H1 (cell line): Measurements from ENCODE around the gene TMEM106A. TPM values are rescaled to one million over a fixed set of nuclear protein-coding genes. Genes with fewer than 3 reads are reported as not detected.

Experiments used
- CTCF ChIA-PET: fragments of 300-600 bp; sonication (Branson Sonifier 250); formaldehyde crosslinking; loops from one replicate; lab custom pipeline; 2021; ENCODE audit not compliant: partially characterized antibody; lab: Charles Lee
- POLR2A ChIA-PET: fragments of 300-600 bp; sonication (Branson Sonifier 250); formaldehyde crosslinking; loops from one replicate; lab custom pipeline; 2021; ENCODE audit warnings: inconsistent platforms; ENCODE audit not compliant: partially characterized antibody; lab: Charles Lee
- DNase-seq, 2 experiments: peaks; one replicate each; pipeline versions ENCODE4 v3.0.0 to v3.0.0-alpha.2; 2010 to 2022; ENCODE audit warnings: low spot score in 2 of 2, low read depth in 1 of 2, mixed read lengths in 1 of 2
- FAIRE-seq: peaks from 2 replicates; lab custom pipeline; 2011; peaks lifted over from hg19 to GRCh38; lab: Jason Lieb, UNC
- H2AFZ ChIP-seq: 2 replicates; pipeline ENCODE4 v1.8.1; 2012; ENCODE audit warnings: low read length, inconsistent platforms
- H2AK5ac ChIP-seq: 2 replicates; pipeline ENCODE4 v1.6.1; 2013; ENCODE audit warnings: low read depth, low read length
- H2BK120ac ChIP-seq: replicated peaks from 2 replicates; pipeline ENCODE3; 2013; ENCODE audit warnings: low read depth, low read length, inconsistent platforms
- H2BK12ac ChIP-seq: 2 replicates; pipeline ENCODE4 v1.6.1; 2013; ENCODE audit warnings: low read depth, low read length
- H2BK15ac ChIP-seq: 2 replicates; pipeline ENCODE4 v1.6.1; 2013; ENCODE audit warnings: low read length
- H2BK20ac ChIP-seq: 2 replicates; pipeline ENCODE4 v1.6.1; 2013; ENCODE audit warnings: low read length
- H2BK5ac ChIP-seq: 2 replicates; pipeline ENCODE4 v1.6.1; 2013; ENCODE audit warnings: low read depth, low read length
- H3K14ac ChIP-seq: 2 replicates; pipeline ENCODE4 v1.6.1; 2013; ENCODE audit warnings: inconsistent platforms; ENCODE audit not compliant: insufficient read length
- H3K18ac ChIP-seq: 2 replicates; pipeline ENCODE4 v1.6.1; 2013; ENCODE audit warnings: low read length; ENCODE audit errors: extremely low read depth
- H3K23ac ChIP-seq: 2 replicates; pipeline ENCODE4 v1.6.1; 2013; ENCODE audit warnings: inconsistent platforms; ENCODE audit not compliant: insufficient read length
- H3K23me2 ChIP-seq: 2 replicates; pipeline ENCODE4 v1.6.1; 2013; ENCODE audit warnings: low read depth, low read length
- H3K27ac ChIP-seq: 2 replicates; pipeline ENCODE4 v1.6.1; 2011; ENCODE audit warnings: low read depth, low read length, inconsistent platforms
- H3K27me3 ChIP-seq, 4 experiments: replicated peaks in 1 of 4; 1 replicate in 1 of 4; 2 replicates in 3 of 4; pipeline versions ENCODE4 v1.6.1 to v1.8.1; 2011 to 2013; ENCODE audit warnings: low read length in 3 of 4, mild to moderate bottlenecking in 3 of 4, inconsistent platforms in 2 of 4, mixed read lengths in 2 of 4, moderate library complexity in 1 of 4; ENCODE audit not compliant: control insufficient read depth in 3 of 4, insufficient read depth in 3 of 4; ENCODE audit errors: extremely low read depth in 1 of 4
- H3K36me3 ChIP-seq, 4 experiments: 2 replicates each; pipeline versions ENCODE4 v1.6.1 to v1.8.1; 2011 to 2013; ENCODE audit warnings: mild to moderate bottlenecking in 4 of 4, low read length in 3 of 4, moderate library complexity in 2 of 4, control low read depth in 1 of 4, inconsistent platforms in 1 of 4; ENCODE audit not compliant: insufficient read depth in 4 of 4, control insufficient read depth in 2 of 4
- H3K4ac ChIP-seq: replicated peaks from 2 replicates; pipeline ENCODE3; 2013; ENCODE audit warnings: low read length, low read depth, mixed read lengths, inconsistent platforms; ENCODE audit not compliant: insufficient read length
- H3K4me1 ChIP-seq, 4 experiments: replicated peaks in 1 of 4; 1 replicate in 1 of 4; 2 replicates in 3 of 4; pipeline versions ENCODE4 v1.6.1 to v1.8.1; 2011 to 2013; ENCODE audit warnings: low read length in 3 of 4, inconsistent platforms in 2 of 4, mixed read lengths in 1 of 4; ENCODE audit not compliant: insufficient read depth in 4 of 4, control insufficient read depth in 3 of 4
- H3K4me2 ChIP-seq, 2 experiments: 2 replicates each; pipeline versions ENCODE4 v1.6.1 to v1.8.1; 2011 to 2013; ENCODE audit warnings: low read depth in 2 of 2, low read length in 2 of 2, control low read depth in 1 of 2, inconsistent platforms in 1 of 2, mild to moderate bottlenecking in 1 of 2; ENCODE audit not compliant: insufficient read depth in 1 of 2
- H3K4me3 ChIP-seq, 4 experiments: fragments of 200-600, 300-600 bp in 1 of 4; sonication (generic), shearing (Covaris generic), sonication (Bioruptor Twin) in 1 of 4; 2 replicates each; pipeline versions ENCODE4 v1.5.1 to v1.8.1; 2011 to 2016; ENCODE audit warnings: low read length in 4 of 4, low read depth in 3 of 4, control low read depth in 2 of 4, inconsistent platforms in 2 of 4, mild to moderate bottlenecking in 2 of 4, mixed read lengths in 1 of 4, moderate library complexity in 1 of 4; ENCODE audit not compliant: insufficient read depth in 2 of 4; ENCODE audit errors: extremely low read depth in 1 of 4
- H3K56ac ChIP-seq: replicated peaks from 2 replicates; pipeline ENCODE3; 2013; ENCODE audit warnings: low read depth, mild to moderate bottlenecking, mixed read lengths, low read length, inconsistent platforms; ENCODE audit not compliant: insufficient read length
- H3K79me1 ChIP-seq: 2 replicates; pipeline ENCODE4 v1.6.1; 2013; ENCODE audit warnings: low read depth, low read length, control low read depth
- H3K79me2 ChIP-seq, 2 experiments: 2 replicates each; pipeline versions ENCODE4 v1.6.1 to v1.8.1; 2012 to 2013; ENCODE audit warnings: low read length in 2 of 2, mild to moderate bottlenecking in 2 of 2, inconsistent platforms in 1 of 2; ENCODE audit not compliant: insufficient read depth in 2 of 2, control insufficient read depth in 1 of 2
- H3K9ac ChIP-seq, 4 experiments: replicated peaks in 1 of 4; 1 replicate in 1 of 4; 2 replicates in 3 of 4; pipeline versions ENCODE4 v1.6.1 to v1.8.1; 2011 to 2013; ENCODE audit warnings: low read depth in 3 of 4, low read length in 3 of 4, control low read depth in 2 of 4, mild to moderate bottlenecking in 2 of 4, moderate library complexity in 2 of 4, inconsistent platforms in 1 of 4; ENCODE audit errors: extremely low read depth in 1 of 4
- H3K9me3 ChIP-seq, 2 experiments: 2 replicates each; pipeline versions ENCODE4 v1.6.1 to v1.8.1; 2012 to 2013; ENCODE audit warnings: mild to moderate bottlenecking in 2 of 2, moderate library complexity in 2 of 2, control low read depth in 1 of 2, inconsistent platforms in 1 of 2, low read depth in 1 of 2, low read length in 1 of 2, mixed read lengths in 1 of 2; ENCODE audit not compliant: insufficient read depth in 2 of 2
- H4K20me1 ChIP-seq, 2 experiments: replicated peaks in 1 of 2; 2 replicates each; pipeline versions ENCODE3 to v1.8.1; 2011 to 2013; ENCODE audit warnings: inconsistent platforms in 2 of 2, low read length in 2 of 2, mild to moderate bottlenecking in 1 of 2; ENCODE audit not compliant: insufficient read depth in 2 of 2, control insufficient read depth in 1 of 2
- H4K5ac ChIP-seq: 2 replicates; pipeline ENCODE4 v1.6.1; 2013; ENCODE audit warnings: low read length, low read depth, mixed read lengths, inconsistent platforms; ENCODE audit not compliant: insufficient read length
- H4K8ac ChIP-seq: 2 replicates; pipeline ENCODE4 v1.8.0; 2013; ENCODE audit warnings: mild to moderate bottlenecking, moderate library complexity, low read length, inconsistent platforms; ENCODE audit not compliant: insufficient read depth; ENCODE audit errors: extremely low read depth
- H4K91ac ChIP-seq: replicated peaks from 2 replicates; pipeline ENCODE3; 2013; ENCODE audit warnings: low read length, mixed read lengths, inconsistent platforms; ENCODE audit not compliant: insufficient read length
- BRCA1 ChIP-seq: IDR thresholded peaks from 2 replicates; pipeline ENCODE4 v1.6.1; 2012; ENCODE audit warnings: low read depth, low read length, improper control_type of control experiment
- CBX8 ChIP-seq: fragments of 300-800, 300-1000 bp; sonication (generic); IDR thresholded peaks from 2 replicates; pipeline ENCODE4 v1.7.1; 2016; ENCODE audit warnings: low read depth, low read length, borderline replicate concordance
- FOSL1 ChIP-seq: IDR thresholded peaks from 2 replicates; pipeline ENCODE4 v1.6.1; 2011; ENCODE audit warnings: mild to moderate bottlenecking, low read depth, low read length, moderate library complexity; ENCODE audit not compliant: insufficient read depth
- JUND ChIP-seq: IDR thresholded peaks from 2 replicates; pipeline ENCODE4 v1.6.1; 2011; ENCODE audit warnings: mild to moderate bottlenecking, improper control_type of control experiment, low read length
- KDM5A ChIP-seq: fragments of 200-600 bp; IDR thresholded peaks from 2 replicates; pipeline ENCODE4 v1.7.1; 2012; ENCODE audit warnings: mild to moderate bottlenecking, low read length, inconsistent platforms, mixed read lengths
- NRF1 ChIP-seq: IDR thresholded peaks from 2 replicates; pipeline ENCODE4 v1.6.1; 2011; ENCODE audit warnings: mild to moderate bottlenecking, low read depth, low read length, improper control_type of control experiment
- POLR2AphosphoS5 ChIP-seq: IDR thresholded peaks from 2 replicates; pipeline ENCODE4 v1.6.1; 2011; ENCODE audit warnings: low read depth, low read length
- RFX5 ChIP-seq: IDR thresholded peaks from 2 replicates; pipeline ENCODE4 v1.6.1; 2011; ENCODE audit warnings: low read depth, low read length, improper control_type of control experiment, borderline replicate concordance
- SIRT6 ChIP-seq: IDR thresholded peaks from one replicate; pipeline ENCODE4 v1.7.1; 2012; ENCODE audit warnings: low read length, inconsistent platforms
- SIX5 ChIP-seq: IDR thresholded peaks from 2 replicates; pipeline ENCODE4 v1.6.1; 2011; ENCODE audit warnings: mild to moderate bottlenecking, low read depth, low read length
- SP2 ChIP-seq: IDR thresholded peaks from 2 replicates; pipeline ENCODE4 v1.6.1; 2012; ENCODE audit warnings: mild to moderate bottlenecking, low read length, inconsistent platforms
- TAF7 ChIP-seq: optimal IDR thresholded peaks from 2 replicates; pipeline ENCODE3; 2011; ENCODE audit warnings: low read depth, mild to moderate bottlenecking, inconsistent platforms, low read length, moderate library complexity, borderline replicate concordance
- TBP ChIP-seq: IDR thresholded peaks from 2 replicates; pipeline ENCODE4 v1.6.1; 2011; ENCODE audit warnings: low read depth, low read length, improper control_type of control experiment
- TCF12 ChIP-seq: IDR thresholded peaks from 2 replicates; pipeline ENCODE4 v1.6.1; 2011; ENCODE audit warnings: low read depth, mild to moderate bottlenecking, low read length
- WGBS, 2 experiments: shearing (Covaris generic) in 1 of 2; methylation state at CpG; one replicate each; pipeline versions ENCODE4 v1.1.6 to v1.1.7; 2013 to 2015; ENCODE audit warnings: low lambda C conversion rate in 2 of 2, mixed read lengths in 2 of 2, inconsistent platforms in 1 of 2, low coverage in 1 of 2, missing lambda C conversion rate in 1 of 2; ENCODE audit not compliant: insufficient replicate concordance in 2 of 2, insufficient coverage in 1 of 2, insufficient read length in 1 of 2; ENCODE audit errors: extremely low coverage in 1 of 2, missing lambda C conversion rate in 1 of 2; 5-methylcytosine and 5-hydroxymethylcytosine counted together
- polyA plus RNA-seq, 7 experiments: library from polyadenylated mRNA; depleted of rRNA in 3 of 7; stranded (reverse) in 5 of 7; unstranded in 2 of 7; fragments of >200 nt in 5 of 7; fragments of 200-250 nt in 2 of 7; gene quantifications; 1 replicate in 5 of 7; 2 replicates in 1 of 7; 4 replicates in 1 of 7; pipeline versions ENCODE4 v1.2.1 to v1.2.3, GENCODE V29; 2011 to 2013; ENCODE audit warnings: missing spikeins in 2 of 7, mixed read lengths in 2 of 7
- total RNA-seq: library from RNA; stranded (reverse); fragmentation: NEBNext Ultra II Directional; extraction: Animal tissue kit (Norgen Biotek cat#: 25700); gene quantifications from 2 replicates; pipeline ENCODE4 v1.2.1, GENCODE V29; 2021

TMEM106A gene
- total and polyA plus RNA-seq, 2 of the 8 experiments (the other 6 are each of a cell fraction or from before 2014, with no cell fraction given) = 3.2 to 5.4 TPM

GRCh38 chr17:43213545-43213944 lies 1.9 kb downstream of the TMEM106A start:
- POLR2A ChIA-PET = interaction anchor here (0.5 to 10.3 kb wide), 5 partner anchors 17 to 267 kb away, joined by 3 to 123 read pairs (median 3); partner anchors contain the start of gene RPL27
- Histone ChIP-seq H3K9me3 (no peaks in the 10 kb centered on the region; a peak in 1 of 4 replicates), H3K9ac (no peak overlapping the region), H2AFZ (no peak overlapping the region), H3K4me1 (peaks cover 0 to 5% (median 3%) of the 10 kb centered on the region in 4 experiments; a peak in 4 of 7 replicates), H3K36me3 (peaks cover 0 to 2% (median 0%) of the 10 kb centered on the region in 4 experiments; a peak in 1 of 8 replicates), H3K4me2 (no peak overlapping the region; a peak in 1 of 4 replicates), H2BK20ac (no peak overlapping the region), H3K56ac (no peak overlapping the region), H4K20me1 (no peaks in the 10 kb centered on the region), H2BK120ac (no peak overlapping the region), H2BK5ac (no peak overlapping the region), H3K18ac (no peak overlapping the region), H3K4me3 (no peak overlapping the region), H3K79me2 (no peaks in the 10 kb centered on the region), H3K4ac (no peak overlapping the region)
- no peak for TF ChIP-seq POLR2AphosphoS5
- no peak for TF ChIP-seq TCF12
- TF ChIP-seq BRCA1 = no peak
- TF ChIP-seq TBP = no peak
- TF ChIP-seq SP2 = no peak
- no peak for TF ChIP-seq TAF7
- TF ChIP-seq SIRT6 = no peak
- no peak for TF ChIP-seq SIX5
- no peak for TF ChIP-seq KDM5A
- TF ChIP-seq JUND = no peak
- no peak for TF ChIP-seq FOSL1
- no peak for TF ChIP-seq CBX8
- TF ChIP-seq NRF1 = no peak
- TF ChIP-seq RFX5 = no peak
- TF ChIP-seq, all 59 proteins: peak for 0
- H3K27ac ChIP-seq = no peak overlapping the region
- H3K27me3 ChIP-seq = peaks cover 0 to 2% (median 0%) of the 10 kb centered on the region in 4 experiments; a peak in 1 of 7 replicates
- 100% methylated on average over 2 of the region's 2 CpGs; no CpG with 5 or more reads in 1 of the 2 experiments for WGBS, 2 experiments
- no peak overlapping the region for H3K23ac ChIP-seq
- 0 out of 2 replicates have a peak overlapping the region, but pooled peaks have one; percentile 68 for H2BK12ac ChIP-seq
- DNase-seq = no peak
- no peak overlapping the region for H3K14ac ChIP-seq
- H4K8ac ChIP-seq = no peak overlapping the region
- CTCF ChIA-PET = interaction anchor here (0.6 to 3.5 kb wide), 7 partner anchors 9 to 98 kb away, joined by 3 to 14 read pairs (median 4); no protein-coding TSS in a partner anchor
- no peak overlapping the region for H2AK5ac ChIP-seq
- no peak overlapping the region for H4K5ac ChIP-seq
- no peak for FAIRE-seq
- H3K23me2 ChIP-seq = peaks cover 8% of the 10 kb centered on the region; the same call in 1 of the 2 replicates
- H2BK15ac ChIP-seq = no peak overlapping the region
- H4K91ac ChIP-seq = no peak overlapping the region
- no peaks in the 10 kb centered on the region for H3K79me1 ChIP-seq
